OCI-LY7 (cell line): ENCODE results near the gene CDKAL1.

Source experiments
- EZH2phosphoT487 ChIP-seq: fragments of 200-600 bp; sonication (generic); IDR thresholded peaks from 2 replicates; pipeline ENCODE4 v1.6.1; 2018; ENCODE audit warnings: low read depth, borderline replicate concordance, mild to moderate bottlenecking, mixed run types, antibody characterized with exemption, low read length, moderate library complexity, mixed read lengths
- TF ChIP-seq, protein P1 (sequence below): fragments of 200-600 bp; sonication (generic); conservative IDR thresholded peaks from 2 replicates; pipeline ENCODE4 v1.5.1; 2014; ENCODE audit warnings: mild to moderate bottlenecking, antibody characterized with exemption, low read length, moderate library complexity, mixed read lengths

DNA sequence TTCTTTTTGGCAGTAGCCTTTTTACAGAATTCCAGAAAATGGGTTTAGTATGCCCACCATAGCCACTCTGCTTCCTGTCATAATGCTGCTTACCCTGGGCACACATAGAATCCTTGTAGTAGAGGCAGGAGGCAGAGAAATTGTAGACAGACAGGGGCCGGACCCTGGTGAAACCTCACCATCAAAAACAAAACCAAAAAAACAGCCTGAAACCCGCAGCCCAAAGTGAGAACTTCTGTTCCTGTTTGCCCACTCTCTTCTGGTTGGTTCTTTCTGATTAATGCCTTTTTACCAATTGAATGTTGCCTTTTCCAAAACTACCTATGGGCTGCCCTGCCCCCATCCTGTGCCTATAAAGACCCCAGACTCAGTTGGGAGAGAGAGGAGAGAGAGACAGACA is 188.2 kb downstream of the CDKAL1 start:
- TF ChIP-seq, protein P1, sequence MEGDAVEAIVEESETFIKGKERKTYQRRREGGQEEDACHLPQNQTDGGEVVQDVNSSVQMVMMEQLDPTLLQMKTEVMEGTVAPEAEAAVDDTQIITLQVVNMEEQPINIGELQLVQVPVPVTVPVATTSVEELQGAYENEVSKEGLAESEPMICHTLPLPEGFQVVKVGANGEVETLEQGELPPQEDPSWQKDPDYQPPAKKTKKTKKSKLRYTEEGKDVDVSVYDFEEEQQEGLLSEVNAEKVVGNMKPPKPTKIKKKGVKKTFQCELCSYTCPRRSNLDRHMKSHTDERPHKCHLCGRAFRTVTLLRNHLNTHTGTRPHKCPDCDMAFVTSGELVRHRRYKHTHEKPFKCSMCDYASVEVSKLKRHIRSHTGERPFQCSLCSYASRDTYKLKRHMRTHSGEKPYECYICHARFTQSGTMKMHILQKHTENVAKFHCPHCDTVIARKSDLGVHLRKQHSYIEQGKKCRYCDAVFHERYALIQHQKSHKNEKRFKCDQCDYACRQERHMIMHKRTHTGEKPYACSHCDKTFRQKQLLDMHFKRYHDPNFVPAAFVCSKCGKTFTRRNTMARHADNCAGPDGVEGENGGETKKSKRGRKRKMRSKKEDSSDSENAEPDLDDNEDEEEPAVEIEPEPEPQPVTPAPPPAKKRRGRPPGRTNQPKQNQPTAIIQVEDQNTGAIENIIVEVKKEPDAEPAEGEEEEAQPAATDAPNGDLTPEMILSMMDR, result no peak
- no peak for TF ChIP-seq EZH2phosphoT487
